H9 (cell line): Measurements from ENCODE around the gene PNPLA1. TPM values are rescaled to one million over a fixed set of nuclear protein-coding genes. Genes with fewer than 3 reads are reported as not detected.

Experiments used
- DNase-seq: peaks from one replicate; pipeline ENCODE4 v3.0.0-alpha.2; 2017
- H2AFZ ChIP-seq: one replicate; pipeline ENCODE4 v1.6.1; 2013; ENCODE audit warnings: mild to moderate bottlenecking, low read length, control low read depth, moderate library complexity
- H2AK5ac ChIP-seq: 2 replicates; pipeline ENCODE4 v1.6.1; 2013; ENCODE audit warnings: low read length, control low read depth, mixed read lengths; ENCODE audit not compliant: insufficient read length
- H2BK120ac ChIP-seq: one replicate; pipeline ENCODE4 v1.6.1; 2013; ENCODE audit warnings: low read depth, mild to moderate bottlenecking, low read length, control low read depth, inconsistent platforms; ENCODE audit not compliant: poor library complexity, severe bottlenecking
- H2BK12ac ChIP-seq: 2 replicates; pipeline ENCODE4 v1.6.1; 2013; ENCODE audit warnings: low read length, control low read depth, mixed read lengths, low read depth; ENCODE audit not compliant: insufficient read length
- H2BK15ac ChIP-seq: 2 replicates; pipeline ENCODE4 v1.6.1; 2013; ENCODE audit warnings: low read depth, low read length, control low read depth
- H2BK20ac ChIP-seq: one replicate; pipeline ENCODE4 v1.6.1; 2013; ENCODE audit warnings: low read depth, mild to moderate bottlenecking, low read length, control low read depth, inconsistent platforms; ENCODE audit not compliant: poor library complexity, severe bottlenecking
- H2BK5ac ChIP-seq: 2 replicates; pipeline ENCODE4 v1.6.1; 2013; ENCODE audit warnings: low read length, control low read depth, mixed read lengths; ENCODE audit not compliant: insufficient read length
- H3K14ac ChIP-seq: 2 replicates; pipeline ENCODE4 v1.6.1; 2013; ENCODE audit warnings: low read length, control low read depth; ENCODE audit not compliant: insufficient read depth
- H3K18ac ChIP-seq: 2 replicates; pipeline ENCODE4 v1.6.1; 2013; ENCODE audit warnings: low read depth, mild to moderate bottlenecking, mixed read lengths, low read length, control low read depth; ENCODE audit not compliant: insufficient read length
- H3K23ac ChIP-seq: 2 replicates; pipeline ENCODE4 v1.6.1; 2013; ENCODE audit warnings: low read length, control low read depth, mixed read lengths, low read depth; ENCODE audit not compliant: insufficient read length
- H3K23me2 ChIP-seq: 2 replicates; pipeline ENCODE4 v1.6.1; 2013; ENCODE audit warnings: low read depth, mild to moderate bottlenecking, mixed read lengths, low read length, control low read depth; ENCODE audit not compliant: insufficient read length, poor library complexity, severe bottlenecking
- H3K27ac ChIP-seq: 2 replicates; pipeline ENCODE4 v1.5.1; 2013; ENCODE audit warnings: low read length, control low read depth, mixed read lengths, low read depth; ENCODE audit not compliant: insufficient read length
- H3K27me3 ChIP-seq: 2 replicates; pipeline ENCODE4 v1.6.1; 2013; ENCODE audit warnings: low read length, control low read depth, inconsistent platforms; ENCODE audit not compliant: insufficient read depth
- H3K4ac ChIP-seq: 2 replicates; pipeline ENCODE4 v1.6.1; 2013; ENCODE audit warnings: low read depth, mild to moderate bottlenecking, control low read depth, inconsistent platforms, low read length, moderate library complexity
- H3K4me1 ChIP-seq: 2 replicates; pipeline ENCODE4 v1.6.1; 2013; ENCODE audit warnings: low read length, control low read depth, inconsistent platforms; ENCODE audit not compliant: insufficient read depth
- H3K4me2 ChIP-seq: 2 replicates; pipeline ENCODE4 v1.6.1; 2013; ENCODE audit warnings: low read length, control low read depth, mixed read lengths; ENCODE audit not compliant: insufficient read length, insufficient read depth
- H3K56ac ChIP-seq: 2 replicates; pipeline ENCODE4 v1.6.1; 2013; ENCODE audit warnings: low read depth, mild to moderate bottlenecking, mixed read lengths, low read length, control low read depth; ENCODE audit not compliant: insufficient read length
- H3K79me1 ChIP-seq: 2 replicates; pipeline ENCODE4 v1.6.1; 2013; ENCODE audit warnings: low read depth, mild to moderate bottlenecking, moderate library complexity, low read length, control low read depth, inconsistent platforms; ENCODE audit not compliant: insufficient read depth, poor library complexity, severe bottlenecking
- H3K79me2 ChIP-seq: 2 replicates; pipeline ENCODE4 v1.6.1; 2013; ENCODE audit warnings: low read length, control low read depth, inconsistent platforms; ENCODE audit not compliant: insufficient read depth
- H3K9ac ChIP-seq: 2 replicates; pipeline ENCODE4 v1.6.1; 2013; ENCODE audit warnings: low read length, control low read depth, mixed read lengths; ENCODE audit not compliant: insufficient read length; ENCODE audit errors: extremely low read depth
- H3K9me3 ChIP-seq: one replicate; pipeline ENCODE4 v1.6.1; 2013; ENCODE audit warnings: low read depth, low read length, inconsistent platforms; ENCODE audit not compliant: control insufficient read depth
- H3T11ph ChIP-seq: one replicate; pipeline ENCODE4 v1.6.1; 2013; ENCODE audit warnings: mild to moderate bottlenecking, low read length, control low read depth, inconsistent platforms
- H4K20me1 ChIP-seq: one replicate; pipeline ENCODE4 v1.6.1; 2013; ENCODE audit not compliant: control insufficient read depth, insufficient read length, insufficient read depth
- H4K5ac ChIP-seq: 2 replicates; pipeline ENCODE4 v1.6.1; 2013; ENCODE audit warnings: low read depth, mild to moderate bottlenecking, mixed read lengths, low read length, control low read depth; ENCODE audit not compliant: insufficient read length
- H4K8ac ChIP-seq: replicated peaks from 2 replicates; pipeline ENCODE4 v1.6.1; 2013; ENCODE audit warnings: low read length, control low read depth, mixed read lengths, low read depth; ENCODE audit not compliant: insufficient read length
- H4K91ac ChIP-seq: 2 replicates; pipeline ENCODE4 v1.6.1; 2013; ENCODE audit warnings: low read depth, mild to moderate bottlenecking, moderate library complexity, mixed read lengths, low read length, control low read depth; ENCODE audit not compliant: insufficient read length
- H3K27ac Mint-ChIP-seq, 3 experiments: 2 replicates in 2 of 3; 3 replicates in 1 of 3; pipeline ENCODE4 v1.8.0; 2020 to 2021; ENCODE audit warnings: mixed read lengths in 3 of 3, mild to moderate bottlenecking in 1 of 3, moderate library complexity in 1 of 3
- H3K27me3 Mint-ChIP-seq: 2 replicates; pipeline ENCODE4 v1.8.0; 2021; ENCODE audit warnings: low read depth, mild to moderate bottlenecking, moderate library complexity, mixed read lengths
- H3K36me3 Mint-ChIP-seq, 3 experiments: 2 replicates in 2 of 3; 3 replicates in 1 of 3; pipeline ENCODE4 v1.8.0; 2020 to 2021; ENCODE audit warnings: low read depth in 3 of 3, mixed read lengths in 3 of 3; ENCODE audit not compliant: insufficient read depth in 1 of 3
- H3K4me1 Mint-ChIP-seq, 2 experiments: 2 replicates each; pipeline ENCODE4 v1.8.0; 2020; ENCODE audit warnings: mixed read lengths in 2 of 2
- H3K4me3 Mint-ChIP-seq, 2 experiments: 2 replicates in 1 of 2; 3 replicates in 1 of 2; pipeline ENCODE4 v1.8.0; 2020 to 2021; ENCODE audit warnings: mild to moderate bottlenecking in 2 of 2, mixed read lengths in 2 of 2, moderate library complexity in 1 of 2
- H3K9me3 Mint-ChIP-seq, 2 experiments: 2 replicates in 1 of 2; 3 replicates in 1 of 2; pipeline ENCODE4 v1.8.0; 2020; ENCODE audit warnings: mild to moderate bottlenecking in 2 of 2, mixed read lengths in 2 of 2, moderate library complexity in 1 of 2
- WGBS: extraction: QIAGEN DNeasy Blood & Tissue Kit; methylation state at CpG from one replicate; pipeline ENCODE4 v1.1.7; 2013; ENCODE audit warnings: missing lambda C conversion rate, low lambda C conversion rate, mixed read lengths; ENCODE audit not compliant: insufficient read length; ENCODE audit errors: extremely low coverage; 5-methylcytosine and 5-hydroxymethylcytosine counted together
- total RNA-seq: library from RNA; stranded (reverse); gene quantifications from 2 replicates; pipeline ENCODE4 v1.2.1, GENCODE V29; 2021
- TF ChIP-seq, protein P1 (sequence below): fragments of 200-600 bp; sonication (generic); conservative IDR thresholded peaks from 3 replicates; pipeline ENCODE4 v1.8.0; 2021; ENCODE audit warnings: antibody characterized with exemption, mild to moderate bottlenecking

Gene PNPLA1
- total RNA-seq, 1 experiment from 2014 or later, result 0.09 TPM

- Histone ChIP-seq H4K5ac (no peak overlapping the region), H3K4me2 (no peak overlapping the region), H3K23me2 (no peaks in the 10 kb centered on the region), H3K79me2 (no peaks in the 10 kb centered on the region), H3K9me3 (no peaks in the 10 kb centered on the region), H4K91ac (no peak overlapping the region), H2BK20ac (no peak overlapping the region), H3K27me3 (no peaks in the 10 kb centered on the region), H3K9ac (no peak overlapping the region), H3K56ac (no peak overlapping the region), H3K4ac (no peak overlapping the region), H4K20me1 (no peaks in the 10 kb centered on the region), H3K79me1 (no peaks in the 10 kb centered on the region), H3K27ac (no peak overlapping the region), H3K23ac (no peak overlapping the region), H2BK12ac (no peak overlapping the region), H2BK5ac (no peak overlapping the region), H3K18ac (no peak overlapping the region), H2AFZ (no peak overlapping the region), H4K8ac (no peak overlapping the region), H2AK5ac (no peak overlapping the region), H3K14ac (no peak overlapping the region), H3K4me1 (no peaks in the 10 kb centered on the region), H3T11ph (no peak overlapping the region), H2BK120ac (no peak overlapping the region), H2BK15ac (no peak overlapping the region)
- Mint-ChIP-seq H3K27ac (no peak overlapping the region), H3K36me3 (no peaks in the 10 kb centered on the region), H3K27me3 (peaks cover 4% of the 10 kb centered on the region), H3K4me3 (no peak overlapping the region), H3K4me1 (peaks cover 34 to 54% of the 10 kb centered on the region in 2 experiments), H3K9me3 (no peaks in the 10 kb centered on the region; a peak in 1 of 5 replicates)
- TF ChIP-seq, protein P1, sequence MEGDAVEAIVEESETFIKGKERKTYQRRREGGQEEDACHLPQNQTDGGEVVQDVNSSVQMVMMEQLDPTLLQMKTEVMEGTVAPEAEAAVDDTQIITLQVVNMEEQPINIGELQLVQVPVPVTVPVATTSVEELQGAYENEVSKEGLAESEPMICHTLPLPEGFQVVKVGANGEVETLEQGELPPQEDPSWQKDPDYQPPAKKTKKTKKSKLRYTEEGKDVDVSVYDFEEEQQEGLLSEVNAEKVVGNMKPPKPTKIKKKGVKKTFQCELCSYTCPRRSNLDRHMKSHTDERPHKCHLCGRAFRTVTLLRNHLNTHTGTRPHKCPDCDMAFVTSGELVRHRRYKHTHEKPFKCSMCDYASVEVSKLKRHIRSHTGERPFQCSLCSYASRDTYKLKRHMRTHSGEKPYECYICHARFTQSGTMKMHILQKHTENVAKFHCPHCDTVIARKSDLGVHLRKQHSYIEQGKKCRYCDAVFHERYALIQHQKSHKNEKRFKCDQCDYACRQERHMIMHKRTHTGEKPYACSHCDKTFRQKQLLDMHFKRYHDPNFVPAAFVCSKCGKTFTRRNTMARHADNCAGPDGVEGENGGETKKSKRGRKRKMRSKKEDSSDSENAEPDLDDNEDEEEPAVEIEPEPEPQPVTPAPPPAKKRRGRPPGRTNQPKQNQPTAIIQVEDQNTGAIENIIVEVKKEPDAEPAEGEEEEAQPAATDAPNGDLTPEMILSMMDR, result no peak
- no CpG with 5 or more reads among the region's 6 CpGs for WGBS
- no peak for DNase-seq
These were observed 54.3 kb downstream of the PNPLA1 start for GRCh38 chr6:36324191-36324590.
